ENCODE measurements around the gene BMI1.

The BMI1 gene

GRCh38 chr10:22341190-22341925, 20.5 kb downstream of the BMI1 start:
- ChIA-PET CTCF (interaction anchor here (0.7 to 0.9 kb wide), 2 partner anchors 21 to 672 kb away, joined by 3 read pairs; no protein-coding TSS in a partner anchor), POLR2A (interaction anchor here (0.6 to 2.6 kb wide), 6 partner anchors 15 to 338 kb away, joined by 3 to 19 read pairs (median 4); partner anchors contain the start of genes COMMD3 and DNAJC1)
- H3K27ac ChIP-seq (ENCODE audit: extremely low read depth, low read depth, low read length), result peak overlapping the region; percentile 99
- no peaks in the 10 kb centered on the region for H3K9me3 ChIP-seq (ENCODE audit: control insufficient read depth, insufficient read depth, low read depth, low read length)
- no peaks in the 10 kb centered on the region for H3K36me3 ChIP-seq (ENCODE audit: control insufficient read depth in 2 of 2, insufficient read depth in 1 of 2, low read length in 2 of 2)
- H3K4me1 ChIP-seq (ENCODE audit: control insufficient read depth, insufficient read depth, low read length), result peaks cover 6% of the 10 kb centered on the region
- TF ChIP-seq ZNF311 (tag by site-specific recombination; IDR thresholded peaks at IDR 0.05; ENCODE audit: borderline replicate concordance) (no peak), PATZ1 (tag by site-specific recombination; IDR thresholded peaks at IDR 0.05) (0 out of 2 replicates have a peak, but pooled peaks have one; percentile 36), ZNF394 (tag by site-specific recombination; IDR thresholded peaks at IDR 0.05; ENCODE audit: borderline replicate concordance) (peak; percentile 43; the same call in 1 of the 2 replicates), ZNF423 (tag by site-specific recombination; IDR thresholded peaks at IDR 0.05) (0 out of 2 replicates have a peak, but pooled peaks have one; percentile 68), ZBTB8A (tag by site-specific recombination; IDR thresholded peaks at IDR 0.05) (peak; percentile 86), PRDM10 (tag by site-specific recombination; IDR thresholded peaks at IDR 0.05) (peak; percentile 62), ZNF837 (tag by site-specific recombination; IDR thresholded peaks at IDR 0.05) (peak; percentile 60; the same call in 1 of the 2 replicates), SP7 (tag by site-specific recombination; IDR thresholded peaks at IDR 0.05) (peak; percentile 31; the same call in 1 of the 2 replicates), ZNF24 (tag by site-specific recombination; IDR thresholded peaks at IDR 0.05) (0 out of 2 replicates have a peak, but pooled peaks have one; percentile 27), ZXDB (tag by site-specific recombination; IDR thresholded peaks at IDR 0.05) (0 out of 2 replicates have a peak, but pooled peaks have one; percentile 20), ZNF449 (tag by site-specific recombination; IDR thresholded peaks at IDR 0.05) (peak; percentile 31; the same call in 1 of the 2 replicates), ZNF776 (tag by site-specific recombination; IDR thresholded peaks at IDR 0.05; ENCODE audit: borderline replicate concordance) (no peak), ZFP37 (tag by site-specific recombination; IDR thresholded peaks at IDR 0.05) (peak; percentile 52; the same call in 1 of the 2 replicates), ZBTB20 (tag by site-specific recombination; IDR thresholded peaks at IDR 0.05) (peak; percentile 28; the same call in 1 of the 2 replicates), ZNF426 (tag by site-specific recombination; IDR thresholded peaks at IDR 0.05) (no peak), ZNF2 (tag by site-specific recombination; IDR thresholded peaks at IDR 0.05) (peak; percentile 35; the same call in 1 of the 2 replicates), ZIC2 (tag by site-specific recombination; IDR thresholded peaks at IDR 0.05) (peak; percentile 56; the same call in 1 of the 2 replicates), ZNF211 (tag by site-specific recombination; IDR thresholded peaks at IDR 0.05; ENCODE audit: low read depth) (no peak), ZNF335 (tag by site-specific recombination; conservative IDR thresholded peaks at IDR 0.05) (peak; percentile 82), ZEB2 (tag by site-specific recombination; IDR thresholded peaks at IDR 0.05) (peak; percentile 14), YY1 (tag by site-specific recombination; IDR thresholded peaks at IDR 0.05) (no peak), ZNF600 (tag by site-specific recombination; IDR thresholded peaks at IDR 0.05) (peak; percentile 69), ZNF433 (tag by site-specific recombination; IDR thresholded peaks at IDR 0.05; ENCODE audit: low read depth) (no peak), ZBTB44 (tag by site-specific recombination; IDR thresholded peaks at IDR 0.05) (no peak), ZFP69B (tag by site-specific recombination; IDR thresholded peaks at IDR 0.05) (no peak), ZBTB26 (tag by site-specific recombination; optimal IDR thresholded peaks at IDR 0.05) (peak; percentile 23)
- peak overlapping the region; percentile 78 for H3K4me3 ChIP-seq (ENCODE audit: low read depth, low read length)
